ENCODE results near the gene ESPN. TPM values are rescaled to one million over a fixed set of nuclear protein-coding genes. Genes with fewer than 3 reads are reported as not detected.
"Not testable (repeated sequence)": the region's sequence is repeated elsewhere in the genome, so short reads cannot be mapped to it uniquely, and the experiment has no call there.

Gene ESPN
- total RNA-seq, 3 donors from 2014 or later (not counting 1 experiment from before 2014, with no cell fraction given) = 1.1 to 2.0 (median 1.7) TPM

- 57% methylated on average over 15 of the region's 19 CpGs for WGBS (ENCODE audit: insufficient coverage)
- peaks cover 29% of the 10 kb centered on the region for H3K4me1 ChIP-seq (ENCODE audit: control insufficient read depth, insufficient read depth, low read length)
- H3K36me3 Mint-ChIP-seq = no peaks in the 10 kb centered on the region
- peak in 1 of 3 donors; percentile 27 for ATAC-seq
- H3K4me1 Mint-ChIP-seq = peaks cover 0 to 9% of the 10 kb centered on the region in 2 donors
- H3K9me3 ChIP-seq (ENCODE audit: control insufficient read depth, insufficient read depth, low read length) = no peaks in the 10 kb centered on the region
- peak in 1 of 2 donors; percentile 69 for DNase-seq
- peaks cover 25% of the 10 kb centered on the region for H3K27me3 ChIP-seq (ENCODE audit: control insufficient read depth, insufficient read depth, low read length)
- H3K36me3 ChIP-seq (ENCODE audit: control insufficient read depth, insufficient read depth, low read length) = no peaks in the 10 kb centered on the region
- H3K9me3 Mint-ChIP-seq = no peaks in the 10 kb centered on the region
- H3K4me3 Mint-ChIP-seq = no peak overlapping the region
- peaks cover 14 to 32% of the 10 kb centered on the region in 2 donors for H3K27me3 Mint-ChIP-seq (ENCODE audit: low read depth in 2 of 2)
- intact Hi-C loops (cut with micrococcal nuclease) = no loop called here
- TF ChIP-seq CTCF (IDR thresholded peaks at IDR 0.05) = no peak
- H3K27ac Mint-ChIP-seq = no peak overlapping the region
- H3K4me3 ChIP-seq (ENCODE audit: low read length) = no peak overlapping the region
- no peak overlapping the region for H3K27ac ChIP-seq (ENCODE audit: low read length)
These were observed 20.6 kb downstream of the ESPN start for GRCh38 chr1:6445062-6445763.

GRCh38 chr1:6445929-6446328 lies 21.4 kb downstream of the ESPN start:
- H3K9me3 Mint-ChIP-seq; H3K27ac Mint-ChIP-seq; H3K4me3 Mint-ChIP-seq; H3K4me3 ChIP-seq (ENCODE audit: low read length); ATAC-seq; H3K36me3 ChIP-seq (ENCODE audit: control insufficient read depth, insufficient read depth, low read length); DNase-seq; H3K4me1 Mint-ChIP-seq; intact Hi-C loops (cut with micrococcal nuclease); H3K9me3 ChIP-seq (ENCODE audit: control insufficient read depth, insufficient read depth, low read length); H3K36me3 Mint-ChIP-seq; H3K27ac ChIP-seq (ENCODE audit: low read length): not testable (repeated sequence)
- H3K27me3 Mint-ChIP-seq (ENCODE audit: low read depth in 2 of 2) = peaks cover 14 to 35% of the 10 kb centered on the region in 2 donors
- H3K4me1 ChIP-seq (ENCODE audit: control insufficient read depth, insufficient read depth, low read length) = peaks cover 27% of the 10 kb centered on the region
- peaks cover 24% of the 10 kb centered on the region for H3K27me3 ChIP-seq (ENCODE audit: control insufficient read depth, insufficient read depth, low read length)
- WGBS (ENCODE audit: insufficient coverage) = 89% methylated on average over 3 of the region's 4 CpGs

GRCh38 chr1:6446665-6447015 lies 22.1 kb downstream of the ESPN start:
- Histone ChIP-seq H3K27ac (ENCODE audit: low read length) (no peak overlapping the region), H3K36me3 (ENCODE audit: control insufficient read depth, insufficient read depth, low read length) (no peaks in the 10 kb centered on the region)
- H3K27ac Mint-ChIP-seq = no peak overlapping the region

More at GRCh38 chr1:6446665-6447015, 22.1 kb downstream of the ESPN start:
- Mint-ChIP-seq H3K36me3 (no peaks in the 10 kb centered on the region), H3K9me3 (no peaks in the 10 kb centered on the region), H3K4me3 (no peak overlapping the region), H3K27me3 (ENCODE audit: low read depth in 2 of 2) (peaks cover 9 to 32% of the 10 kb centered on the region in 2 donors), H3K4me1 (peaks cover 0 to 5% of the 10 kb centered on the region in 2 donors)
- TF ChIP-seq CTCF (IDR thresholded peaks at IDR 0.05) = no peak
- ATAC-seq = no peak
- DNase-seq = no peak
- Histone ChIP-seq H3K4me3 (ENCODE audit: low read length) (no peak overlapping the region), H3K4me1 (ENCODE audit: control insufficient read depth, insufficient read depth, low read length) (peaks cover 25% of the 10 kb centered on the region), H3K27me3 (ENCODE audit: control insufficient read depth, insufficient read depth, low read length) (peaks cover 17% of the 10 kb centered on the region), H3K9me3 (ENCODE audit: control insufficient read depth, insufficient read depth, low read length) (no peaks in the 10 kb centered on the region)
- 62% methylated on average over 4 of the region's 4 CpGs for WGBS (ENCODE audit: insufficient coverage)
- intact Hi-C loops (cut with micrococcal nuclease) = no loop called here
